ENCODE measurements around the gene MYH9.

Gene MYH9

GRCh38 chr22:36246718-36247117 lies 141.0 kb downstream of the MYH9 start:
- DNase-seq (ENCODE audit: extremely low read depth, insufficient read length), result no peak
- Histone ChIP-seq H3K36me3 (ENCODE audit: control insufficient read depth, insufficient read depth, low read length) (no peaks in the 10 kb centered on the region), H3K27me3 (replicated peaks; ENCODE audit: control insufficient read depth, insufficient read depth, low read length) (no peaks in the 10 kb centered on the region), H3K4me3 (replicated peaks; ENCODE audit: low read depth, low read length) (no peak overlapping the region)
- TF ChIP-seq CTCF (IDR thresholded peaks at IDR 0.05; ENCODE audit: insufficient read depth, low read length, poor library complexity, severe bottlenecking), result no peak

- no peak for DNase-seq (ENCODE audit: extremely low read depth, insufficient read length)
- TF ChIP-seq CTCF (IDR thresholded peaks at IDR 0.05; ENCODE audit: insufficient read depth, low read length, poor library complexity, severe bottlenecking), result no peak
- no peaks in the 10 kb centered on the region for H3K36me3 ChIP-seq (ENCODE audit: control insufficient read depth, insufficient read depth, low read length)
- H3K27me3 ChIP-seq (replicated peaks; ENCODE audit: control insufficient read depth, insufficient read depth, low read length), result no peaks in the 10 kb centered on the region
- H3K4me3 ChIP-seq (replicated peaks; ENCODE audit: low read depth, low read length), result no peak overlapping the region
Measured at GRCh38 chr22:36245805-36246356, 141.9 kb downstream of the MYH9 start.

GRCh38 chr22:36244522-36245391 lies 143.0 kb downstream of the MYH9 start:
- DNase-seq (ENCODE audit: extremely low read depth, insufficient read length), result no peak
- H3K4me3 ChIP-seq (replicated peaks; ENCODE audit: low read depth, low read length), result no peak overlapping the region
- H3K27me3 ChIP-seq (replicated peaks; ENCODE audit: control insufficient read depth, insufficient read depth, low read length), result no peaks in the 10 kb centered on the region
- no peak for TF ChIP-seq CTCF (IDR thresholded peaks at IDR 0.05; ENCODE audit: insufficient read depth, low read length, poor library complexity, severe bottlenecking)
- H3K36me3 ChIP-seq (ENCODE audit: control insufficient read depth, insufficient read depth, low read length), result no peaks in the 10 kb centered on the region

- no peak overlapping the region for H3K4me3 ChIP-seq (replicated peaks; ENCODE audit: low read depth, low read length)
- no peak for TF ChIP-seq CTCF (IDR thresholded peaks at IDR 0.05; ENCODE audit: insufficient read depth, low read length, poor library complexity, severe bottlenecking)
- no peaks in the 10 kb centered on the region for H3K27me3 ChIP-seq (replicated peaks; ENCODE audit: control insufficient read depth, insufficient read depth, low read length)
- DNase-seq (ENCODE audit: extremely low read depth, insufficient read length), result no peak
- no peaks in the 10 kb centered on the region for H3K36me3 ChIP-seq (ENCODE audit: control insufficient read depth, insufficient read depth, low read length)
Measured at GRCh38 chr22:36243986-36244385, 143.8 kb downstream of the MYH9 start.

- TF ChIP-seq CTCF (IDR thresholded peaks at IDR 0.05; ENCODE audit: insufficient read depth, low read length, poor library complexity, severe bottlenecking), result peak; percentile 76
- Histone ChIP-seq H3K36me3 (ENCODE audit: control insufficient read depth, insufficient read depth, low read length) (no peaks in the 10 kb centered on the region; the same call in 1 of the 2 replicates), H3K27me3 (replicated peaks; ENCODE audit: control insufficient read depth, insufficient read depth, low read length) (no peaks in the 10 kb centered on the region), H3K4me3 (replicated peaks; ENCODE audit: low read depth, low read length) (peak within 1 kb of the TSS; percentile 85)
- peak; percentile 60 for DNase-seq (ENCODE audit: extremely low read depth, insufficient read length)
Measured at GRCh38 chr22:36239401-36240171, 148.2 kb downstream of the MYH9 start, which contains the start of gene APOL2. TSS of gene APOL2 (minus strand) at chr22:36239527. CDS start at chr22:36233162, 6,365 bp downstream.
